ENCODE data around the gene ING5. TPM values are rescaled to one million over a fixed set of nuclear protein-coding genes. Genes with fewer than 3 reads are reported as not detected.

ING5 gene
- total and polyA plus RNA-seq, 9 donors, result 24.9 to 57.1 (median 39.6) TPM

GRCh38 chr2:241762321-241762932 lies 60.6 kb downstream of the ING5 start:
- DNase-seq, result peak in 1 of 5 donors; percentile 5

GRCh38 chr2:241762933-241763369 lies 61.1 kb downstream of the ING5 start:
- intact Hi-C loops (cut with DNase I), result no loop called here
- Histone ChIP-seq H3K4me1 (ENCODE audit: insufficient read depth) (no peaks in the 10 kb centered on the region), H3K4me3 (no peak overlapping the region), H3K27ac (no peak overlapping the region), H3K36me3 (no peaks in the 10 kb centered on the region), H3K9me3 (no peaks in the 10 kb centered on the region), H3K27me3 (no peaks in the 10 kb centered on the region)
- 89 to 92% (median 89%) methylated on average over 13 of the region's 13 CpGs for WGBS, 3 donors
- TF ChIP-seq POLR2A (IDR thresholded peaks at IDR 0.05), result no peak
- no peak for TF ChIP-seq CTCF (IDR thresholded peaks at IDR 0.05)
- TF ChIP-seq EP300 (IDR thresholded peaks at IDR 0.05), result no peak
- DNase-seq, result peak in 1 of 5 donors; percentile 12

More at GRCh38 chr2:241762321-241762932, 60.6 kb downstream of the ING5 start:
- TF ChIP-seq CTCF (IDR thresholded peaks at IDR 0.05) (no peak), EP300 (IDR thresholded peaks at IDR 0.05) (no peak), POLR2A (IDR thresholded peaks at IDR 0.05) (no peak)
- WGBS, 3 donors, result 82 to 84% (median 83%) methylated on average over 18 of the region's 18 CpGs
- no peaks in the 10 kb centered on the region for H3K27me3 ChIP-seq
- H3K27ac ChIP-seq, result no peak overlapping the region
- intact Hi-C loops (cut with DNase I), result no loop called here
- no peaks in the 10 kb centered on the region for H3K36me3 ChIP-seq
- no peaks in the 10 kb centered on the region for H3K4me1 ChIP-seq (ENCODE audit: insufficient read depth)
- no peak overlapping the region for H3K4me3 ChIP-seq
- H3K9me3 ChIP-seq, result no peaks in the 10 kb centered on the region

- no peak for TF ChIP-seq CTCF (IDR thresholded peaks at IDR 0.05)
- no peak for TF ChIP-seq EP300 (IDR thresholded peaks at IDR 0.05)
- no peak for TF ChIP-seq POLR2A (IDR thresholded peaks at IDR 0.05)
- Histone ChIP-seq H3K27me3 (no peaks in the 10 kb centered on the region), H3K27ac (no peak overlapping the region), H3K36me3 (no peaks in the 10 kb centered on the region), H3K4me1 (ENCODE audit: insufficient read depth) (no peaks in the 10 kb centered on the region), H3K4me3 (no peak overlapping the region), H3K9me3 (no peaks in the 10 kb centered on the region)
- intact Hi-C loops (cut with DNase I), result no loop called here
- peak in 1 of 5 donors; percentile 3 for DNase-seq
- WGBS, 3 donors, result 70 to 80% (median 73%) methylated on average over 20 of the region's 20 CpGs
These were observed 61.9 kb downstream of the ING5 start for GRCh38 chr2:241763551-241764274.

- Histone ChIP-seq H3K4me1 (ENCODE audit: insufficient read depth) (no peaks in the 10 kb centered on the region), H3K27me3 (no peaks in the 10 kb centered on the region), H3K9me3 (no peaks in the 10 kb centered on the region), H3K4me3 (no peak overlapping the region), H3K27ac (no peak overlapping the region), H3K36me3 (no peaks in the 10 kb centered on the region)
- TF ChIP-seq POLR2A (IDR thresholded peaks at IDR 0.05) (no peak), CTCF (IDR thresholded peaks at IDR 0.05) (no peak), EP300 (IDR thresholded peaks at IDR 0.05) (no peak)
- 82 to 84% (median 84%) methylated on average over 27 of the region's 27 CpGs for WGBS, 3 donors
- intact Hi-C loops (cut with DNase I), result no loop called here
- DNase-seq, result peak in 2 of 5 donors; percentile 8 to 9
These were observed 62.7 kb downstream of the ING5 start for GRCh38 chr2:241764275-241765241.
